Transverse colon (tissue), 4 donors: ENCODE data around the gene PDZD2. TPM values are rescaled to one million over a fixed set of nuclear protein-coding genes. Genes with fewer than 3 reads are reported as not detected.

Experiments used
- DNase-seq: peaks from one replicate; pipeline ENCODE4 v3.0.0-alpha.2; 2019
- H3K27ac ChIP-seq, 4 donors: fragments of 200-600 bp; sonication (generic); 2 replicates each; pipeline ENCODE4 v1.5.1; 2016 to 2018; ENCODE audit warnings: inconsistent platforms in 4 of 4
- H3K27me3 ChIP-seq: fragments of 200-600 bp; sonication (generic); 2 replicates; pipeline ENCODE4 v1.5.1; 2017; ENCODE audit warnings: inconsistent platforms
- H3K36me3 ChIP-seq, 4 donors: fragments of 200-600 bp; sonication (generic); 2 replicates each; pipeline ENCODE4 v1.5.1; 2017 to 2019; ENCODE audit warnings: inconsistent platforms in 4 of 4
- H3K4me1 ChIP-seq, 4 donors: fragments of 200-600 bp; sonication (generic); 2 replicates each; pipeline ENCODE4 v1.5.1; 2017 to 2020; ENCODE audit warnings: inconsistent platforms in 4 of 4
- H3K4me3 ChIP-seq, 4 donors: fragments of 200-600 bp; sonication (generic); 1 replicate in 1 of 4; 2 replicates in 3 of 4; pipeline versions ENCODE4 v1.5.1 to v1.6.1; 2017 to 2019; ENCODE audit warnings: inconsistent platforms in 4 of 4
- H3K9me3 ChIP-seq, 2 donors: fragments of 200-600 bp; sonication (generic); 2 replicates each; pipeline ENCODE4 v1.5.1; 2017 to 2019; ENCODE audit warnings: inconsistent platforms in 2 of 2
- EP300 ChIP-seq: sonication (generic); formaldehyde crosslinking; IDR thresholded peaks from one replicate; pipeline ENCODE4 v1.6.1; 2017; ENCODE audit warnings: antibody characterized with exemption, low read depth
- POLR2A ChIP-seq: fragments of 450-650 bp; IDR thresholded peaks from one replicate; pipeline ENCODE4 v1.6.1; 2016; ENCODE audit warnings: antibody characterized with exemption, mild to moderate bottlenecking, moderate library complexity
- POLR2AphosphoS5 ChIP-seq, 3 donors: sonication (generic); formaldehyde crosslinking; IDR thresholded peaks; one replicate each; pipeline ENCODE4 v1.6.1; 2016; ENCODE audit warnings: antibody characterized with exemption in 3 of 3
- WGBS, 2 donors: methylation state at CpG; one replicate each; pipeline ENCODE4 v1.1.5; 2018; ENCODE audit warnings: low coverage in 1 of 2; 5-methylcytosine and 5-hydroxymethylcytosine counted together
- in situ Hi-C, 4 donors: fragments of 200-750 bp; cut with MboI; loops; one replicate each; pipeline versions ENCODE4 v1.15.0 to v1.15.1; 2017; ENCODE audit warnings: low sequenced_read_pairs in 3 of 4, low pct_ligation_motif_present in 1 of 4, low pct_unique_long_range_greater_than_20kb in 1 of 4
- intact Hi-C: fragments of 100-400 bp; cut with DNase I; formaldehyde crosslinking; loops from one replicate; pipeline ENCODE4 v1.15.1; 2023; ENCODE audit warnings: low total_unique reads
- total RNA-seq, 4 donors: library from RNA; depleted of rRNA; stranded (reverse); fragments of >200 nt; gene quantifications; one replicate each; pipeline ENCODE4 v1.1.0, GENCODE V29; 2016
- TF ChIP-seq, protein P1 (sequence below), 5 experiments: fragments of 200-600 bp in 3 of 5; fragments of 450-650 bp in 2 of 5; sonication (generic) in 3 of 5; IDR thresholded peaks; 1 replicate in 2 of 5; 2 replicates in 3 of 5; pipeline ENCODE4 v1.5.1; 2016 to 2017; ENCODE audit warnings: antibody characterized with exemption in 5 of 5, inconsistent platforms in 3 of 5, mild to moderate bottlenecking in 2 of 5, moderate library complexity in 1 of 5

Gene PDZD2
- total RNA-seq, 4 donors from 2014 or later: 2.0 to 3.7 (median 2.8) TPM

DNA sequence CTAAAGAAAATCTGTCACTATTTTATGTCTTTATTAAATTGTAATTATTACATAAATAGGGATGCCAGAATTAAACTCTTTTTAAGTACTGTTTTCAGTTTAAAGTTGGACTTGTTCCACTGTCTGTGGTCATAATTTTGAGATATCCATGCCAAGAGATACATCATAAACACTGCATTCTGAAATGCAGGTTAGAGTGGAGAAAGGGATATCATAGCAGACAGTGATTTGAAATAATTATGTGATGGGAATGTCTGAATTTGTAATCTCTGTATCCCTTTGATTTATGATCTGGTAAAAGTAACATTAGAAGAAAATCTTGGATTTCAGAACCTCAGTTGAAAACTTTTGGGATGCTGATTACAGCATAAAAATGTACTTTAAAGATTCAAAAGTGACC is 313.1 kb downstream of the PDZD2 start:
- H3K27me3 ChIP-seq: no peaks in the 10 kb centered on the region
- in situ Hi-C loops: no loop called here
- no peaks in the 10 kb centered on the region for H3K36me3 ChIP-seq
- peaks cover 0 to 9% (median 4%) of the 10 kb centered on the region in 4 donors for H3K4me1 ChIP-seq
- H3K4me3 ChIP-seq: no peak overlapping the region
- H3K9me3 ChIP-seq: no peaks in the 10 kb centered on the region
- no peak overlapping the region for H3K27ac ChIP-seq
- TF ChIP-seq EP300 (no peak), POLR2A (no peak), POLR2AphosphoS5 (IDR thresholded peaks at IDR 0.05) (no peak)
- TF ChIP-seq, protein P1, sequence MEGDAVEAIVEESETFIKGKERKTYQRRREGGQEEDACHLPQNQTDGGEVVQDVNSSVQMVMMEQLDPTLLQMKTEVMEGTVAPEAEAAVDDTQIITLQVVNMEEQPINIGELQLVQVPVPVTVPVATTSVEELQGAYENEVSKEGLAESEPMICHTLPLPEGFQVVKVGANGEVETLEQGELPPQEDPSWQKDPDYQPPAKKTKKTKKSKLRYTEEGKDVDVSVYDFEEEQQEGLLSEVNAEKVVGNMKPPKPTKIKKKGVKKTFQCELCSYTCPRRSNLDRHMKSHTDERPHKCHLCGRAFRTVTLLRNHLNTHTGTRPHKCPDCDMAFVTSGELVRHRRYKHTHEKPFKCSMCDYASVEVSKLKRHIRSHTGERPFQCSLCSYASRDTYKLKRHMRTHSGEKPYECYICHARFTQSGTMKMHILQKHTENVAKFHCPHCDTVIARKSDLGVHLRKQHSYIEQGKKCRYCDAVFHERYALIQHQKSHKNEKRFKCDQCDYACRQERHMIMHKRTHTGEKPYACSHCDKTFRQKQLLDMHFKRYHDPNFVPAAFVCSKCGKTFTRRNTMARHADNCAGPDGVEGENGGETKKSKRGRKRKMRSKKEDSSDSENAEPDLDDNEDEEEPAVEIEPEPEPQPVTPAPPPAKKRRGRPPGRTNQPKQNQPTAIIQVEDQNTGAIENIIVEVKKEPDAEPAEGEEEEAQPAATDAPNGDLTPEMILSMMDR (IDR thresholded peaks at IDR 0.05): no peak
- intact Hi-C loops: no loop called here
- no peak for DNase-seq

DNA sequence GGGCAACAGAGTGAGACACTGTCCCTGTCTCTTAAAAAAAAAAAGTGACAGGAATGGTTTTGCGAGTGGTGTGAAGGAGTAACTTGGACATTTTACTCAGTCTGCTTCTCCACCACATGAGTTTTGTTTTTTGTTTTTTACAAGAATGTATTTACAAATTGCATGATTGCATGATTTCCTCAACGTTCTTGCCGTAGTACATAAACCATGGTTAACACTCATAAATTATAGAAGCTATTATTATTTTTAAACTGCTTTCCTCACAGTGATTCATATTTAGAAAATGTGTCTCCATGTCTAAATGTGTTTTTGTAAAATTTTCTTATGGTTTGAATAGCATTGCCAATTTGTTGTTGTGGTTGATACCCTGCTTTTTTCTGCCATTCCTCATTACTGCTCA is 315.2 kb downstream of the PDZD2 start:
- intact Hi-C loops (no loop called here), in situ Hi-C loops (no loop called here)
- H3K27me3 ChIP-seq: no peaks in the 10 kb centered on the region
- 75 to 80% methylated on average over 3 of the region's 3 CpGs for WGBS, 2 donors
- no peaks in the 10 kb centered on the region for H3K4me1 ChIP-seq
- no peak overlapping the region for H3K27ac ChIP-seq
- H3K9me3 ChIP-seq: no peaks in the 10 kb centered on the region
- TF ChIP-seq, protein P1 (IDR thresholded peaks at IDR 0.05): no peak
- no peak for TF ChIP-seq POLR2AphosphoS5 (IDR thresholded peaks at IDR 0.05)
- no peak for TF ChIP-seq EP300
- TF ChIP-seq POLR2A: no peak
- no peak for DNase-seq
- no peaks in the 10 kb centered on the region for H3K36me3 ChIP-seq
- H3K4me3 ChIP-seq: no peak overlapping the region

DNA sequence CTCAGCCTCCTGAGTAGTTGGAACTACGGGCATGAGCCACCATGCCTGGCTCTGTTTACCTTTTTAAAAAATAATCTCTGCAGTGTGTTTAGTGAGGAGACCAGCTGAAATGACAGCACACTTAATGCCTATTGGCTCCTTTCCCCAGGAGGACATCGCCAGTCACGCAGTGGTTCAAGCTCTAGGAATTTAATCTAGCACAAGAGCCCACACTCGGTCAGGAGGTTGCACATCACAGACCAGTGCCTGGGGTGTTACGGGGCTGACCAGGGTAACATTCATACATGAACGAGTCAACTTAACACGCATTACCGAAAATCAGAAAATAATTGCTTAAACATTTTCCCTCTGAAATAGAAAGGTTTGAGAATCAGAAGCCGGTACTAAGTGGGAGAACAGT is 318.2 kb downstream of the PDZD2 start:
- WGBS, 2 donors: 84 to 95% methylated on average over 4 to 9 of the region's 9 CpGs
- H3K27ac ChIP-seq: no peak overlapping the region
- no peak overlapping the region for H3K4me3 ChIP-seq
- intact Hi-C loops (no loop called here), in situ Hi-C loops (no loop called here)
- H3K27me3 ChIP-seq: no peaks in the 10 kb centered on the region
- TF ChIP-seq POLR2A (no peak), EP300 (no peak), POLR2AphosphoS5 (IDR thresholded peaks at IDR 0.05) (no peak)
- TF ChIP-seq, protein P1 (IDR thresholded peaks at IDR 0.05): no peak
- H3K9me3 ChIP-seq: no peaks in the 10 kb centered on the region
- H3K36me3 ChIP-seq: no peaks in the 10 kb centered on the region
- peaks cover 0 to 2% (median under 1%) of the 10 kb centered on the region in 4 donors for H3K4me1 ChIP-seq
- no peak for DNase-seq

DNA sequence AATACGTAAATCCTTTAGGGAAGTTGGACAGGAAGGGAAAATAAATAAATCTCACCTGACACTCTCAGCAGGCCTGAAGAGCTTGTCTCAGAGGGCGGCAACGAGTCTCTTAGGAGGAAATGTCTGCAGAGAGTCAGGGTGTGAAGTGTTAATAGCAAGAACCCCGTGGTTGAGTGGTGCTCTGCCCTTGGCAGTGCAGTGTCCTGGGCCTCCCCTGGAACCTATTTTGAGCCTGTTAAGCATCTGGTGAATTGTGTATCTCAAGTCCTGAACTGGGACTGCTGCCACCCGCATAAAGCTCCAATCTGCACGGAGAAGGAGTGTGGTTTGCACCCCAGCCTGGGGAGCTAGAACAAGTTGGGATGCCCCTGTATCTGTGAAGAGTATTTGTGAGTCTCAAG is 323.4 kb downstream of the PDZD2 start:
- intact Hi-C loops (no loop called here), in situ Hi-C loops (no loop called here)
- Histone ChIP-seq H3K4me1 (peaks cover 4 to 17% (median 11%) of the 10 kb centered on the region in 4 donors), H3K27me3 (no peaks in the 10 kb centered on the region), H3K36me3 (no peaks in the 10 kb centered on the region), H3K4me3 (no peak overlapping the region), H3K27ac (peak overlapping the region in 3 of 4 donors; percentile 8 to 58 (median 40)), H3K9me3 (no peaks in the 10 kb centered on the region)
- DNase-seq: no peak
- WGBS, 2 donors: 34% methylated on average over 6 of the region's 6 CpGs; no CpG with 5 or more reads in 1 of the 2 donors
- TF ChIP-seq EP300 (no peak), POLR2A (no peak), POLR2AphosphoS5 (IDR thresholded peaks at IDR 0.05) (no peak)
- TF ChIP-seq, protein P1 (IDR thresholded peaks at IDR 0.05): no peak
